Natural killer cell (primary cell): ENCODE measurements around the gene RAPGEF1. TPM values are rescaled to one million over a fixed set of nuclear protein-coding genes. Genes with fewer than 3 reads are reported as not detected.

ENCODE experiments used
- ATAC-seq, 3 donors: fragments of 150-1000 bp in 2 of 3; fragments of 200-7000 bp in 1 of 3; cut with Tn5 transposase; 1 replicate in 1 of 3; 2 replicates in 2 of 3; pipeline ENCODE4 v1.10.0; 2021; ENCODE audit warnings: mild to moderate bottlenecking in 2 of 3, moderate library complexity in 2 of 3
- DNase-seq, 2 donors: peaks; one replicate each; pipeline versions ENCODE4 v3.0.0 to v3.0.0-alpha.2; 2013 to 2021; ENCODE audit warnings: mixed read lengths in 1 of 2
- H3K27ac ChIP-seq: one replicate; pipeline ENCODE4 v1.5.1; 2013; ENCODE audit warnings: mild to moderate bottlenecking, low read length
- H3K27me3 ChIP-seq: one replicate; pipeline ENCODE4 v1.6.1; 2013; ENCODE audit warnings: low read length; ENCODE audit not compliant: control insufficient read depth, insufficient read depth
- H3K36me3 ChIP-seq: one replicate; pipeline ENCODE4 v1.6.1; 2013; ENCODE audit warnings: low read length; ENCODE audit not compliant: control insufficient read depth, insufficient read depth
- H3K4me1 ChIP-seq: one replicate; pipeline ENCODE4 v1.6.1; 2013; ENCODE audit warnings: low read length; ENCODE audit not compliant: control insufficient read depth, insufficient read depth
- H3K4me3 ChIP-seq: one replicate; pipeline ENCODE4 v1.5.1; 2013; ENCODE audit warnings: low read length
- H3K9me3 ChIP-seq: one replicate; pipeline ENCODE4 v1.6.1; 2013; ENCODE audit warnings: low read length; ENCODE audit not compliant: control insufficient read depth, insufficient read depth
- H3K27ac Mint-ChIP-seq, 2 donors: one replicate each; pipeline ENCODE4 v1.8.0; 2022; ENCODE audit warnings: mild to moderate bottlenecking in 2 of 2, mixed read lengths in 2 of 2, moderate library complexity in 1 of 2
- H3K27me3 Mint-ChIP-seq, 2 donors: one replicate each; pipeline ENCODE4 v1.8.0; 2022; ENCODE audit warnings: low read depth in 2 of 2, mixed read lengths in 2 of 2
- H3K36me3 Mint-ChIP-seq: one replicate; pipeline ENCODE4 v1.8.0; 2022; ENCODE audit warnings: mixed read lengths
- H3K4me1 Mint-ChIP-seq, 2 donors: one replicate each; pipeline ENCODE4 v1.8.0; 2022; ENCODE audit warnings: mixed read lengths in 2 of 2
- H3K4me3 Mint-ChIP-seq: one replicate; pipeline ENCODE4 v1.8.0; 2022; ENCODE audit warnings: mild to moderate bottlenecking, moderate library complexity, mixed read lengths
- H3K9me3 Mint-ChIP-seq, 2 donors: one replicate each; pipeline ENCODE4 v1.8.0; 2022; ENCODE audit warnings: mixed read lengths in 2 of 2
- CTCF ChIP-seq: fragments of 200-600 bp; IDR thresholded peaks from one replicate; pipeline ENCODE4 v1.8.0; 2022; ENCODE audit warnings: antibody characterized with exemption
- WGBS: methylation state at CpG from one replicate; pipeline ENCODE4 v1.1.7; 2013; ENCODE audit warnings: missing lambda C conversion rate; ENCODE audit not compliant: insufficient coverage; 5-methylcytosine and 5-hydroxymethylcytosine counted together
- intact Hi-C: fragments of 100-400 bp; cut with micrococcal nuclease; formaldehyde crosslinking; loops from one replicate; pipeline ENCODE4 v1.14.2; 2022
- total RNA-seq, 4 donors: library from RNA; stranded (reverse); fragments of 120-200 nt in 1 of 4; gene quantifications; one replicate each; pipeline versions ENCODE4 v1.2.3 to v1.2.4, GENCODE V29; 2013 to 2022

The RAPGEF1 gene
- total RNA-seq, 3 donors from 2014 or later (not counting 1 experiment from before 2014, with no cell fraction given), result 210 to 224 (median 222) TPM

- intact Hi-C loops, result no loop called here
- Mint-ChIP-seq H3K4me3 (peak overlapping the region; percentile 68), H3K9me3 (no peaks in the 10 kb centered on the region), H3K4me1 (peaks cover 84 to 90% of the 10 kb centered on the region in 2 donors), H3K36me3 (no peaks in the 10 kb centered on the region), H3K27ac (peak overlapping the region; percentile 84 to 87), H3K27me3 (no peaks in the 10 kb centered on the region)
- H3K36me3 ChIP-seq, result no peaks in the 10 kb centered on the region
- H3K27me3 ChIP-seq, result no peaks in the 10 kb centered on the region
- ATAC-seq (no peak), DNase-seq (no peak)
- WGBS, result 95% methylated on average over 4 of the region's 7 CpGs
- H3K4me3 ChIP-seq, result no peak overlapping the region
- H3K4me1 ChIP-seq, result peaks cover 28% of the 10 kb centered on the region
- no peak overlapping the region for H3K27ac ChIP-seq
- no peak for TF ChIP-seq CTCF
- no peaks in the 10 kb centered on the region for H3K9me3 ChIP-seq
Observed at GRCh38 chr9:131691969-131692611, 47.8 kb downstream of the RAPGEF1 start.

- H3K27me3 Mint-ChIP-seq, result no peaks in the 10 kb centered on the region
- peak overlapping the region; percentile 8 for H3K27ac ChIP-seq
- H3K4me3 ChIP-seq, result no peak overlapping the region
- H3K9me3 Mint-ChIP-seq, result no peaks in the 10 kb centered on the region
- ATAC-seq (peak in 2 of 3 donors; percentile 45), DNase-seq (peak in 1 of 2 donors; percentile 64)
- 40% methylated on average over 1 of the region's 3 CpGs for WGBS
- peaks cover 89 to 92% of the 10 kb centered on the region in 2 donors for H3K4me1 Mint-ChIP-seq
- no peaks in the 10 kb centered on the region for H3K36me3 Mint-ChIP-seq
- intact Hi-C loops, result no loop called here
- no peaks in the 10 kb centered on the region for H3K9me3 ChIP-seq
- peak overlapping the region; percentile 62 for H3K4me3 Mint-ChIP-seq
- TF ChIP-seq CTCF, result no peak
- no peaks in the 10 kb centered on the region for H3K27me3 ChIP-seq
- H3K27ac Mint-ChIP-seq, result peak overlapping the region; percentile 84 to 87
- peaks cover 28% of the 10 kb centered on the region for H3K4me1 ChIP-seq
- no peaks in the 10 kb centered on the region for H3K36me3 ChIP-seq
Observed at GRCh38 chr9:131690941-131691573, 48.8 kb downstream of the RAPGEF1 start.

GRCh38 chr9:131690462-131690861 is 49.4 kb downstream of the RAPGEF1 start:
- H3K9me3 ChIP-seq, result no peaks in the 10 kb centered on the region
- no peaks in the 10 kb centered on the region for H3K36me3 ChIP-seq
- DNase-seq (no peak), ATAC-seq (peak in 1 of 3 donors; percentile 28)
- intact Hi-C loops, result no loop called here
- peaks cover 23% of the 10 kb centered on the region for H3K4me1 ChIP-seq
- peak overlapping the region; percentile 84 to 87 for H3K27ac Mint-ChIP-seq
- peak overlapping the region; percentile 70 for H3K4me3 Mint-ChIP-seq
- TF ChIP-seq CTCF, result no peak
- H3K9me3 Mint-ChIP-seq, result no peaks in the 10 kb centered on the region
- H3K27me3 Mint-ChIP-seq, result no peaks in the 10 kb centered on the region
- 74% methylated on average over 3 of the region's 3 CpGs for WGBS
- H3K27ac ChIP-seq, result peak overlapping the region; percentile 22
- no peak overlapping the region for H3K4me3 ChIP-seq
- H3K4me1 Mint-ChIP-seq, result peaks cover 86 to 88% of the 10 kb centered on the region in 2 donors
- no peaks in the 10 kb centered on the region for H3K36me3 Mint-ChIP-seq
- H3K27me3 ChIP-seq, result no peaks in the 10 kb centered on the region
